ENCODE measurements around the gene PHKA2.

Gene PHKA2

GRCh38 chrX:18955676-18956075 is 28.2 kb downstream of the PHKA2 start:
- H3K27ac ChIP-seq = no peak overlapping the region
- no peak overlapping the region for H3K4me3 ChIP-seq (ENCODE audit: low read depth, low read length)
- no peaks in the 10 kb centered on the region for H3K27me3 ChIP-seq (replicated peaks)
- H3K36me3 ChIP-seq (replicated peaks) = no peaks in the 10 kb centered on the region
- no peak for DNase-seq
- in situ Hi-C loops (cut with HindIII; ENCODE audit: low pct_ligation_motif_present, low sequenced_read_pairs) = no loop called here
- no peak for TF ChIP-seq CTCF (IDR thresholded peaks at IDR 0.05; ENCODE audit: low read depth, low read length, missing control alignments)

GRCh38 chrX:18951032-18951431 is 32.9 kb downstream of the PHKA2 start:
- H3K4me3 ChIP-seq (ENCODE audit: low read depth, low read length) = no peak overlapping the region
- no peak for TF ChIP-seq CTCF (IDR thresholded peaks at IDR 0.05; ENCODE audit: low read depth, low read length, missing control alignments)
- H3K36me3 ChIP-seq (replicated peaks) = no peaks in the 10 kb centered on the region
- no peaks in the 10 kb centered on the region for H3K27me3 ChIP-seq (replicated peaks)
- no peak overlapping the region for H3K27ac ChIP-seq
- in situ Hi-C loops (cut with HindIII; ENCODE audit: low pct_ligation_motif_present, low sequenced_read_pairs) = no loop called here
- no peak for DNase-seq

- Histone ChIP-seq H3K36me3 (replicated peaks) (no peaks in the 10 kb centered on the region), H3K27me3 (replicated peaks) (no peaks in the 10 kb centered on the region), H3K4me3 (ENCODE audit: low read depth, low read length) (no peak overlapping the region), H3K27ac (no peak overlapping the region)
- DNase-seq = no peak
- in situ Hi-C loops (cut with HindIII; ENCODE audit: low pct_ligation_motif_present, low sequenced_read_pairs) = no loop called here
- no peak for TF ChIP-seq CTCF (IDR thresholded peaks at IDR 0.05; ENCODE audit: low read depth, low read length, missing control alignments)
These were observed 34.0 kb downstream of the PHKA2 start for GRCh38 chrX:18949944-18950301.

- TF ChIP-seq CTCF (IDR thresholded peaks at IDR 0.05; ENCODE audit: low read depth, low read length, missing control alignments) = no peak
- no peak for DNase-seq
- Histone ChIP-seq H3K27ac (no peak overlapping the region), H3K27me3 (replicated peaks) (no peaks in the 10 kb centered on the region), H3K36me3 (replicated peaks) (no peaks in the 10 kb centered on the region), H3K4me3 (ENCODE audit: low read depth, low read length) (no peak overlapping the region)
- in situ Hi-C loops (cut with HindIII; ENCODE audit: low pct_ligation_motif_present, low sequenced_read_pairs) = no loop called here
These were observed 34.5 kb downstream of the PHKA2 start for GRCh38 chrX:18949291-18949943.

GRCh38 chrX:18946611-18947010 is 37.3 kb downstream of the PHKA2 start:
- H3K36me3 ChIP-seq (replicated peaks) = no peaks in the 10 kb centered on the region
- in situ Hi-C loops (cut with HindIII; ENCODE audit: low pct_ligation_motif_present, low sequenced_read_pairs) = no loop called here
- H3K27me3 ChIP-seq (replicated peaks) = no peaks in the 10 kb centered on the region
- DNase-seq = no peak
- no peak overlapping the region for H3K4me3 ChIP-seq (ENCODE audit: low read depth, low read length)
- no peak overlapping the region for H3K27ac ChIP-seq
- no peak for TF ChIP-seq CTCF (IDR thresholded peaks at IDR 0.05; ENCODE audit: low read depth, low read length, missing control alignments)

- DNase-seq = no peak
- H3K36me3 ChIP-seq (replicated peaks) = no peaks in the 10 kb centered on the region
- H3K4me3 ChIP-seq (ENCODE audit: low read depth, low read length) = no peak overlapping the region
- H3K27ac ChIP-seq = no peak overlapping the region
- in situ Hi-C loops (cut with HindIII; ENCODE audit: low pct_ligation_motif_present, low sequenced_read_pairs) = no loop called here
- TF ChIP-seq CTCF (IDR thresholded peaks at IDR 0.05; ENCODE audit: low read depth, low read length, missing control alignments) = no peak
- H3K27me3 ChIP-seq (replicated peaks) = no peaks in the 10 kb centered on the region
These were observed 37.8 kb downstream of the PHKA2 start for GRCh38 chrX:18946157-18946556.
